B cell (primary cell): ENCODE data around the gene PDHB. TPM values are rescaled to one million over a fixed set of nuclear protein-coding genes. Genes with fewer than 3 reads are reported as not detected.

ENCODE experiments used
- ATAC-seq: fragments of 200-7000 bp; cut with Tn5 transposase; one replicate; pipeline ENCODE4 v1.10.0; 2021; ENCODE audit warnings: low read depth, mild to moderate bottlenecking, moderate number of reproducible peaks, moderate library complexity
- CTCF ChIA-PET: fragments of 350-600 bp; sonication (Branson Sonifier 250); formaldehyde crosslinking; loops from one replicate; lab custom pipeline; 2021; ENCODE audit warnings: antibody characterized with exemption, inconsistent platforms; lab: Charles Lee
- POLR2A ChIA-PET: fragments of 350-600 bp; sonication (Branson Sonifier 250); formaldehyde crosslinking; loops from one replicate; lab custom pipeline; 2021; ENCODE audit warnings: antibody characterized with exemption; lab: Charles Lee
- DNase-seq: peaks from one replicate; pipeline ENCODE4 v3.0.0; 2013
- H2AFZ ChIP-seq: 2 replicates; pipeline ENCODE4 v1.6.1; 2012; ENCODE audit warnings: mild to moderate bottlenecking, low read depth, low read length; ENCODE audit not compliant: insufficient read depth, poor library complexity, severe bottlenecking
- H3K27ac ChIP-seq, 2 donors: 1 replicate in 1 of 2; 2 replicates in 1 of 2; pipeline ENCODE4 v1.5.1; 2012 to 2013; ENCODE audit warnings: low read length in 2 of 2, mild to moderate bottlenecking in 2 of 2, moderate library complexity in 1 of 2
- H3K27me3 ChIP-seq, 4 experiments: fragments of 200-600 bp in 1 of 4; sonication (generic) in 1 of 4; replicated peaks in 1 of 4; 1 replicate in 2 of 4; 2 replicates in 2 of 4; pipeline versions ENCODE4 v1.6.1 to v1.7.0; 2013 to 2016; ENCODE audit warnings: low read length in 3 of 4, mild to moderate bottlenecking in 2 of 4, mixed read lengths in 1 of 4, moderate library complexity in 1 of 4; ENCODE audit not compliant: insufficient read depth in 4 of 4, control insufficient read depth in 3 of 4; ENCODE audit errors: control extremely low read depth in 1 of 4
- H3K36me3 ChIP-seq, 2 experiments: replicated peaks in 1 of 2; 1 replicate in 1 of 2; 2 replicates in 1 of 2; pipeline versions ENCODE4 v1.6.1 to v1.7.1; 2013; ENCODE audit warnings: low read length in 1 of 2; ENCODE audit not compliant: insufficient read depth in 2 of 2, control insufficient read depth in 1 of 2; ENCODE audit errors: control extremely low read depth in 1 of 2, extremely low read depth in 1 of 2
- H3K4me1 ChIP-seq, 2 donors: fragments of 200-600 bp in 1 of 2; sonication (generic) in 1 of 2; 1 replicate in 1 of 2; 2 replicates in 1 of 2; pipeline versions ENCODE4 v1.5.1 to v1.6.1; 2013 to 2017; ENCODE audit warnings: low read length in 2 of 2; ENCODE audit not compliant: control insufficient read depth in 2 of 2, insufficient read depth in 2 of 2
- H3K4me2 ChIP-seq: replicated peaks from 2 replicates; pipeline ENCODE3; 2012; ENCODE audit warnings: mild to moderate bottlenecking, low read depth, low read length; ENCODE audit not compliant: poor library complexity, severe bottlenecking
- H3K4me3 ChIP-seq, 5 experiments: fragments of 200-600 bp in 1 of 5; sonication (generic) in 1 of 5; 1 replicate in 3 of 5; 2 replicates in 2 of 5; pipeline versions ENCODE4 v1.5.1 to v1.7.0; 2011 to 2016; ENCODE audit warnings: low read length in 4 of 5, mild to moderate bottlenecking in 4 of 5, low read depth in 2 of 5, control low read depth in 1 of 5, moderate library complexity in 1 of 5; ENCODE audit not compliant: insufficient read depth in 1 of 5; ENCODE audit errors: control extremely low read depth in 1 of 5, extremely low read depth in 1 of 5
- H3K79me2 ChIP-seq: fragments of 200-600 bp; sonication (generic); one replicate; pipeline ENCODE4 v1.6.0; 2016; ENCODE audit warnings: low read length; ENCODE audit not compliant: control insufficient read depth, insufficient read depth
- H3K9ac ChIP-seq: fragments of 200-600 bp; sonication (generic); 2 replicates; pipeline ENCODE4 v1.6.1; 2017; ENCODE audit warnings: mild to moderate bottlenecking, low read length, moderate library complexity
- H3K9me3 ChIP-seq, 3 donors: one replicate each; pipeline versions ENCODE4 v1.6.1 to v1.7.1; 2013; ENCODE audit warnings: low read length in 2 of 3; ENCODE audit not compliant: control insufficient read depth in 2 of 3, insufficient read depth in 1 of 3; ENCODE audit errors: control extremely low read depth in 1 of 3
- H4K20me1 ChIP-seq: 2 replicates; pipeline ENCODE4 v1.6.0; 2012; ENCODE audit warnings: mild to moderate bottlenecking, low read length; ENCODE audit not compliant: insufficient read depth, control insufficient read depth, poor library complexity, severe bottlenecking
- H3K27ac Mint-ChIP-seq: one replicate; pipeline ENCODE4 v1.8.0; 2021; ENCODE audit warnings: mixed read lengths
- H3K27me3 Mint-ChIP-seq: one replicate; pipeline ENCODE4 v1.8.0; 2021; ENCODE audit warnings: mixed read lengths
- H3K4me1 Mint-ChIP-seq: one replicate; pipeline ENCODE4 v1.8.0; 2021; ENCODE audit warnings: mixed read lengths
- H3K4me3 Mint-ChIP-seq: one replicate; pipeline ENCODE4 v1.8.0; 2021; ENCODE audit warnings: mixed read lengths
- H3K9me3 Mint-ChIP-seq: one replicate; pipeline ENCODE4 v1.8.0; 2022; ENCODE audit warnings: mixed read lengths; ENCODE audit not compliant: insufficient read depth
- EZH2 ChIP-seq: IDR thresholded peaks from 2 replicates; pipeline ENCODE4 v1.6.1; 2012; ENCODE audit warnings: borderline replicate concordance, low read depth, mild to moderate bottlenecking, moderate library complexity, low read length; ENCODE audit not compliant: insufficient read depth, poor library complexity, severe bottlenecking
- WGBS: methylation state at CpG from one replicate; pipeline ENCODE4 v1.1.5; 2013; ENCODE audit warnings: missing lambda C conversion rate; ENCODE audit not compliant: insufficient coverage; 5-methylcytosine and 5-hydroxymethylcytosine counted together
- intact Hi-C: fragments of 100-400 bp; cut with micrococcal nuclease; formaldehyde crosslinking; loops from one replicate; pipeline ENCODE4 v1.10.0; 2022
- polyA plus RNA-seq: library from polyadenylated mRNA; depleted of rRNA; stranded (reverse); fragments of >200 nt; gene quantifications from 2 replicates; pipeline ENCODE4 v1.2.3, GENCODE V29; 2012
- total RNA-seq, 2 donors: library from RNA; stranded (reverse); fragments of 120-200 nt in 1 of 2; gene quantifications; 1 replicate in 1 of 2; 2 replicates in 1 of 2; pipeline versions ENCODE4 v1.2.3 to v1.2.4, GENCODE V29; 2013 to 2022
- TF ChIP-seq, protein P1 (sequence below): fragments of 200-600 bp; IDR thresholded peaks from one replicate; pipeline ENCODE4 v1.8.0; 2022; ENCODE audit warnings: antibody characterized with exemption, mild to moderate bottlenecking

Gene PDHB
- total and polyA plus RNA-seq, 2 donors (not counting 1 experiment from before 2014, with no cell fraction given) = 21.7 to 67.2 TPM

DNA sequence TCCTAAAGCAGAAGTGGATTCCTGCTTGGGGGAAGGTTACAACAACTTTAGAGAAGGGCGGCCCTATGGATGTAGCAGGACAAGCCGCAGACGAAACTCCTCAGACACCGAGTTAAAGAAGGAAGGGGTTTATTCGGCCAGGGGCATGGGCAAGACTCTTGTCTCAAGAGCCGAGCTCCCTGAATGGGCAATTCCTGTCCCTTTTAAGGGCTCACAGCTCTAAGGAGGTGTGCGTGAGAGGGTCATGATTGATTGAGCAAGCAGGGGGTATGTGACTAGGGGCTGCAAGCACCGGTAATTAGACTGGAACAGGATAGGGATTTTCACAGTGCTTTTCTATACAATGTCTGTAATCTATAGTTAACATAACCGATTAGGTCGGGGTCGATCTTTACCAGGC, 879 bp upstream of the PDHB start:
- TF ChIP-seq EZH2 = no peak
- TF ChIP-seq, protein P1, sequence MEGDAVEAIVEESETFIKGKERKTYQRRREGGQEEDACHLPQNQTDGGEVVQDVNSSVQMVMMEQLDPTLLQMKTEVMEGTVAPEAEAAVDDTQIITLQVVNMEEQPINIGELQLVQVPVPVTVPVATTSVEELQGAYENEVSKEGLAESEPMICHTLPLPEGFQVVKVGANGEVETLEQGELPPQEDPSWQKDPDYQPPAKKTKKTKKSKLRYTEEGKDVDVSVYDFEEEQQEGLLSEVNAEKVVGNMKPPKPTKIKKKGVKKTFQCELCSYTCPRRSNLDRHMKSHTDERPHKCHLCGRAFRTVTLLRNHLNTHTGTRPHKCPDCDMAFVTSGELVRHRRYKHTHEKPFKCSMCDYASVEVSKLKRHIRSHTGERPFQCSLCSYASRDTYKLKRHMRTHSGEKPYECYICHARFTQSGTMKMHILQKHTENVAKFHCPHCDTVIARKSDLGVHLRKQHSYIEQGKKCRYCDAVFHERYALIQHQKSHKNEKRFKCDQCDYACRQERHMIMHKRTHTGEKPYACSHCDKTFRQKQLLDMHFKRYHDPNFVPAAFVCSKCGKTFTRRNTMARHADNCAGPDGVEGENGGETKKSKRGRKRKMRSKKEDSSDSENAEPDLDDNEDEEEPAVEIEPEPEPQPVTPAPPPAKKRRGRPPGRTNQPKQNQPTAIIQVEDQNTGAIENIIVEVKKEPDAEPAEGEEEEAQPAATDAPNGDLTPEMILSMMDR = no peak
- intact Hi-C loops = loop anchor here (1.0 to 5.0 kb wide), 3 partner anchors 98 to 197 kb away; partner anchors contain the start of gene ABHD6
- H3K27me3 Mint-ChIP-seq = no peaks in the 10 kb centered on the region
- Histone ChIP-seq H3K4me1 (peaks cover 9 to 22% of the 10 kb centered on the region in 2 donors), H3K4me3 (no peak overlapping the region), H3K9me3 (no peaks in the 10 kb centered on the region), H3K4me2 (peak overlapping the region; percentile 84), H3K9ac (no peak overlapping the region), H2AFZ (peak overlapping the region; percentile 69), H4K20me1 (peaks cover 8% of the 10 kb centered on the region), H3K36me3 (peaks cover 0 to 27% of the 10 kb centered on the region in 2 experiments), H3K27me3 (no peaks in the 10 kb centered on the region), H3K27ac (no peak overlapping the region), H3K79me2 (peaks cover 27% of the 10 kb centered on the region)
- ChIA-PET POLR2A (interaction anchor here (1.6 kb wide), 2 partner anchors 57 to 85 kb away, joined by 4 to 5 read pairs; partner anchors contain the start of gene KCTD6), CTCF (interaction anchor here (1.2 to 4.2 kb wide), 3 partner anchors 10 to 127 kb away, joined by 3 to 18 read pairs (median 4); partner anchors contain the start of genes HTD2 and RPP14)
- H3K9me3 Mint-ChIP-seq = no peaks in the 10 kb centered on the region
- no peak for DNase-seq
- WGBS = 98% methylated on average over 6 of the region's 11 CpGs
- H3K27ac Mint-ChIP-seq = no peak overlapping the region
- peaks cover 25% of the 10 kb centered on the region for H3K4me1 Mint-ChIP-seq
- no peak for ATAC-seq
- peak overlapping the region; percentile 97 for H3K4me3 Mint-ChIP-seq

GRCh38 chr3:58434168-58434504, 504 bp upstream of the PDHB start:
- Histone ChIP-seq H3K4me3 (peak overlapping the region; percentile 41 to 93 (median 83)), H4K20me1 (peaks cover 8% of the 10 kb centered on the region), H2AFZ (peak overlapping the region; percentile 69), H3K9ac (peak overlapping the region; percentile 55), H3K4me2 (peak overlapping the region; percentile 84), H3K36me3 (peaks cover 0 to 31% of the 10 kb centered on the region in 2 experiments), H3K27me3 (no peaks in the 10 kb centered on the region), H3K4me1 (peaks cover 9 to 22% of the 10 kb centered on the region in 2 donors), H3K27ac (peak overlapping the region; percentile 7 to 40), H3K9me3 (no peaks in the 10 kb centered on the region), H3K79me2 (peaks cover 27% of the 10 kb centered on the region)
- intact Hi-C loops = loop anchor here (1.0 to 5.0 kb wide), 3 partner anchors 98 to 197 kb away; partner anchors contain the start of gene ABHD6
- TF ChIP-seq, protein P1 = no peak
- no peak for TF ChIP-seq EZH2
- no CpG with 5 or more reads among the region's 3 CpGs for WGBS
- ChIA-PET POLR2A (interaction anchor here (1.6 kb wide), 2 partner anchors 58 to 84 kb away, joined by 4 to 5 read pairs; partner anchors contain the start of gene KCTD6), CTCF (interaction anchor here (1.2 to 4.2 kb wide), 3 partner anchors 10 to 127 kb away, joined by 3 to 18 read pairs (median 4); partner anchors contain the start of genes HTD2 and RPP14)
- H3K9me3 Mint-ChIP-seq = no peaks in the 10 kb centered on the region
- peaks cover 25% of the 10 kb centered on the region for H3K4me1 Mint-ChIP-seq
- DNase-seq (no peak), ATAC-seq (no peak)
- no peaks in the 10 kb centered on the region for H3K27me3 Mint-ChIP-seq
- H3K4me3 Mint-ChIP-seq = peak overlapping the region; percentile 97
- peak overlapping the region; percentile 94 for H3K27ac Mint-ChIP-seq
